ENCODE measurements around the gene LCK. TPM values are rescaled to one million over a fixed set of nuclear protein-coding genes. Genes with fewer than 3 reads are reported as not detected.
A peak's percentile ranks its signal among the peaks of the same experiment; 100 is the strongest.

LCK gene
- polyA plus RNA-seq, 1 of the 3 experiments (the other 2 are of a cell fraction) = not detected

DNA sequence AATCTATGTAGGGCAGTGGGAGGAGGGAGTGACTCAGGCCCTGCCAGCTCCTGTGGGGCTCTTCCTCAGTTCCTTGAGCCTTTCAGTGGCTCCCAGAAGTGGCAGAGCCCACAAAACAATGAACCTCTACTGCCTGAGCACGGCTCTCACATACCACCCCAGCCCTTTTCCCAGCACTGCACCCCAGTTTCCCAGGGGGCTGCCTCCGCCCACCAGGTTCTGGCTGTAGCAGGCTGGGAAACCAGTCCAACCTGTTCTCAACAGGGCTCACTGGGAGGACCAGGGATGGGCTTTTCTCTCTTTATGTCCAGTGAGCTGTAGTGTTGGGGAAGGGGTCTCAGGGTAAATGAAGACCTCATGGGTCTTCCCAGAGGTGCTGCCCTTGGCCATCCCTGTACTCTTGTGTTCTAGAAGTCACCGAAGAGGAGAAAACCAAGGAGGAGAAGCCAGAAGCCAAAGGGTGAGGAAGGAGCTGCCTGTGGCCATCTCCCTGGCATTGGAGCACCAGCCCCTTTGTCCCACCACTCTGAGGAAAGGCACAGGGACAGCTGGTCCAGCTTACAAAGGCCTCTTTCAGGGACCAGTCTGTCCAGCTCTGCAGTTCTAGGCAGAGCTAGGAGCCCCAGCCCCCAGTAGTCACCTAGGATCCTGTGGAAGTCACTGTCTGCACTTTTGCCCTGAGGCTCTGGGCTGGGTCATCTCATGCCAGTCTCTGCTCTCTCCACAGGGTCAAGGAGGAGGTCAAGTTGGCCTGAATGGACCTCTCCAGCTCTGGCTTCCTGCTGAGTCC, 81.4 kb downstream of the LCK start:
- Histone ChIP-seq H3K36me3 (replicated peaks in 1 of 2; ENCODE audit: control insufficient read depth in 1 of 2, insufficient read depth in 2 of 2, low read length in 1 of 2) (peaks cover 28 to 63% of the 10 kb centered on the region in 2 experiments), H3K4me2 (no peak overlapping the region), H3F3A (replicated peaks; ENCODE audit: insufficient read depth) (peaks cover 30% of the 10 kb centered on the region), H2AFZ (ENCODE audit: low read depth) (no peak overlapping the region), H3K79me2 (ENCODE audit: insufficient read depth) (peaks cover 44% of the 10 kb centered on the region), H3K27ac (ENCODE audit: low read depth in 2 of 2, low read length in 1 of 2) (peak overlapping the region in 1 of 2 experiments; percentile 28; a peak in 1 of 4 replicates), H3K27me3 (ENCODE audit: insufficient read depth) (no peaks in the 10 kb centered on the region), H3K9me3 (no peaks in the 10 kb centered on the region), H3K4me3 (ENCODE audit: low read depth in 2 of 2, low read length in 1 of 2) (no peak overlapping the region), H4K20me1 (ENCODE audit: insufficient read depth) (peaks cover 39% of the 10 kb centered on the region), H3K9me2 (no peaks in the 10 kb centered on the region), H3K9ac (no peak overlapping the region), H3K4me1 (ENCODE audit: control insufficient read depth in 1 of 2, insufficient read depth in 2 of 2, low read depth in 1 of 2, low read length in 1 of 2) (peaks cover 8 to 31% of the 10 kb centered on the region in 2 experiments; a peak in 3 of 4 replicates)
- 100% methylated on average over 3 of the region's 3 CpGs for WGBS (ENCODE audit: low lambda C conversion rate)
- ChIA-PET CTCF (interaction anchor here (1.0 to 3.0 kb wide), 5 partner anchors 11 to 116 kb away, joined by 3 to 7 read pairs (median 4); no protein-coding TSS in a partner anchor), POLR2A (interaction anchor here (0.6 to 1.8 kb wide), 7 partner anchors 11 to 116 kb away, joined by 3 to 7 read pairs (median 3); no protein-coding TSS in a partner anchor)
- DNase-seq = no peak
- no peak for TF ChIP-seq FOXJ3 (CRISPR knock-in tag; IDR thresholded peaks at IDR 0.05)
- TF ChIP-seq EP300 (IDR thresholded peaks at IDR 0.05; ENCODE audit: borderline replicate concordance in 1 of 2, low read depth in 1 of 2, low read length in 1 of 2) = no peak
- TF ChIP-seq TCF12 (IDR thresholded peaks at IDR 0.05) = no peak
- no peak for TF ChIP-seq SMC3 (IDR thresholded peaks at IDR 0.05; ENCODE audit: low read depth, low read length)
- no peak; the same call in 1 of the 2 replicates for TF ChIP-seq FOSL2 (IDR thresholded peaks at IDR 0.05; ENCODE audit: borderline replicate concordance, low read depth)
- TF ChIP-seq, protein P1, sequence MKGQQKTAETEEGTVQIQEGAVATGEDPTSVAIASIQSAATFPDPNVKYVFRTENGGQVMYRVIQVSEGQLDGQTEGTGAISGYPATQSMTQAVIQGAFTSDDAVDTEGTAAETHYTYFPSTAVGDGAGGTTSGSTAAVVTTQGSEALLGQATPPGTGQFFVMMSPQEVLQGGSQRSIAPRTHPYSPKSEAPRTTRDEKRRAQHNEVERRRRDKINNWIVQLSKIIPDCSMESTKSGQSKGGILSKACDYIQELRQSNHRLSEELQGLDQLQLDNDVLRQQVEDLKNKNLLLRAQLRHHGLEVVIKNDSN (IDR thresholded peaks at IDR 0.05; ENCODE audit: borderline replicate concordance, low read depth) = no peak
- no peak for TF ChIP-seq EZH2phosphoT487 (IDR thresholded peaks at IDR 0.05; ENCODE audit: borderline replicate concordance, low read depth)
- no peak for TF ChIP-seq GATA2 (CRISPR knock-in tag; IDR thresholded peaks at IDR 0.05)
- no peak for TF ChIP-seq ELF1 (IDR thresholded peaks at IDR 0.05)
- TF ChIP-seq IRF3 (IDR thresholded peaks at IDR 0.05; ENCODE audit: low read depth, low read length) = no peak
- no peak for TF ChIP-seq NRF1 (IDR thresholded peaks at IDR 0.05; ENCODE audit: low read depth, low read length)
- TF ChIP-seq REST (IDR thresholded peaks at IDR 0.05; ENCODE audit: low read depth, low read length) = no peak
- TF ChIP-seq, protein P2, sequence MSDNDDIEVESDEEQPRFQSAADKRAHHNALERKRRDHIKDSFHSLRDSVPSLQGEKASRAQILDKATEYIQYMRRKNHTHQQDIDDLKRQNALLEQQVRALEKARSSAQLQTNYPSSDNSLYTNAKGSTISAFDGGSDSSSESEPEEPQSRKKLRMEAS (IDR thresholded peaks at IDR 0.05; ENCODE audit: low read depth) = no peak
- no peak; the same call in 1 of the 2 replicates for TF ChIP-seq POLR2AphosphoS5 (IDR thresholded peaks at IDR 0.05; ENCODE audit: low read depth, low read length)
- TF ChIP-seq MXI1 (IDR thresholded peaks at IDR 0.05; ENCODE audit: low read depth, low read length) = no peak
- no peak for TF ChIP-seq RXRA (IDR thresholded peaks at IDR 0.05; ENCODE audit: borderline replicate concordance, low read depth)
- TF ChIP-seq ZBTB33 (IDR thresholded peaks at IDR 0.05; ENCODE audit: borderline replicate concordance, low read depth) = no peak

Data from SK-N-SH (cell line).